HCT116 (cell line): ENCODE data around the gene CFAP119. TPM values are rescaled to one million over a fixed set of nuclear protein-coding genes. Genes with fewer than 3 reads are reported as not detected.

Experiments used
- ATAC-seq: fragments of 200-7000 bp; cut with Tn5 transposase; 2 replicates; pipeline ENCODE4 v1.9.1; 2020; ENCODE audit warnings: mild to moderate bottlenecking, moderate library complexity
- BruUV-seq: library from RNA; stranded (reverse); fragments of 400-500 nt; replicated peaks from 2 replicates; lab custom pipeline; 2021; lab: Mats Ljungman, UMichigan
- CTCF ChIA-PET: fragments of 300-600 bp; sonication (Branson Sonifier 250); formaldehyde crosslinking; loops from one replicate; lab custom pipeline; 2021; ENCODE audit warnings: antibody characterized with exemption; lab: Charles Lee
- POLR2A ChIA-PET: fragments of 300-600, 350-600 bp; sonication (Branson Sonifier 250); formaldehyde crosslinking; loops from one replicate; lab custom pipeline; 2021; ENCODE audit warnings: antibody characterized with exemption; lab: Charles Lee
- RAD21 ChIA-PET, 2 experiments: fragments of 300-600 bp; sonication (Branson Sonifier 250); formaldehyde crosslinking; loops; one replicate each; lab custom pipeline; 2023; ENCODE audit warnings: low total read pairs in 2 of 2; ENCODE audit not compliant: uncharacterized antibody in 2 of 2, unreplicated experiment in 2 of 2, low non-redundant PET in 1 of 2; lab: Charles Lee
- DNase-seq: peaks from one replicate; pipeline ENCODE4 v3.0.0-alpha.2; 2010; ENCODE audit warnings: low read depth, low spot score
- H2AFZ ChIP-seq: fragments of 200-600 bp; shearing (Covaris generic), sonication (generic); 2 replicates; pipeline ENCODE4 v1.6.1; 2017; ENCODE audit warnings: low read depth, mixed run types, mixed read lengths, antibody characterized with exemption, low read length; ENCODE audit not compliant: poor library complexity, severe bottlenecking
- H3K27ac ChIP-seq: 2 replicates; pipeline ENCODE4 v1.5.1; 2012; ENCODE audit warnings: low read depth, low read length
- H3K27me3 ChIP-seq: fragments of 200-600 bp; sonication (generic); 2 replicates; pipeline ENCODE4 v1.6.1; 2016; ENCODE audit warnings: mixed run types, low read length, mixed read lengths; ENCODE audit not compliant: insufficient read depth
- H3K36me3 ChIP-seq, 2 experiments: fragments of 200-500 bp in 1 of 2; fragments of 200-600 bp in 1 of 2; sonication (Bioruptor generic) in 1 of 2; sonication (generic) in 1 of 2; 2 replicates each; pipeline versions ENCODE4 v1.5.1 to v1.6.1; 2014 to 2016; ENCODE audit warnings: low read length in 2 of 2, inconsistent platforms in 1 of 2, mixed read lengths in 1 of 2, mixed run types in 1 of 2; ENCODE audit not compliant: insufficient read depth in 2 of 2, control insufficient read depth in 1 of 2
- H3K4me1 ChIP-seq, 2 experiments: fragments of 200-600 bp in 1 of 2; sonication (generic) in 1 of 2; 2 replicates each; pipeline versions ENCODE4 v1.5.1 to v1.6.1; 2012 to 2017; ENCODE audit warnings: low read length in 2 of 2, inconsistent platforms in 1 of 2, mild to moderate bottlenecking in 1 of 2, mixed read lengths in 1 of 2, mixed run types in 1 of 2, moderate library complexity in 1 of 2; ENCODE audit not compliant: insufficient read depth in 2 of 2, control insufficient read depth in 1 of 2
- H3K4me2 ChIP-seq: fragments of 200-600 bp; sonication (generic); 2 replicates; pipeline ENCODE4 v1.6.1; 2017; ENCODE audit warnings: mixed run types, low read length, mixed read lengths
- H3K4me3 ChIP-seq, 2 experiments: fragments of 200-600 bp in 1 of 2; sonication (generic) in 1 of 2; replicated peaks in 1 of 2; 2 replicates each; pipeline ENCODE4 v1.5.1; 2011 to 2016; ENCODE audit warnings: low read length in 2 of 2, control low read depth in 1 of 2, low read depth in 1 of 2, mild to moderate bottlenecking in 1 of 2, mixed read lengths in 1 of 2, mixed run types in 1 of 2
- H3K79me2 ChIP-seq: fragments of 200-600 bp; sonication (generic); 2 replicates; pipeline ENCODE4 v1.6.1; 2017; ENCODE audit warnings: mild to moderate bottlenecking, mixed run types, low read length, moderate library complexity, mixed read lengths; ENCODE audit not compliant: insufficient read depth
- H3K9ac ChIP-seq: fragments of 200-600 bp; sonication (generic); 2 replicates; pipeline ENCODE4 v1.6.1; 2016; ENCODE audit warnings: low read length, mixed read lengths
- H3K9me2 ChIP-seq: fragments of 200-600 bp; sonication (generic), shearing (Covaris generic); 2 replicates; pipeline ENCODE4 v1.6.1; 2017; ENCODE audit warnings: mixed run types, mild to moderate bottlenecking, moderate library complexity; ENCODE audit not compliant: insufficient read depth
- H3K9me3 ChIP-seq, 2 experiments: fragments of 200-500 bp in 1 of 2; fragments of 200-600 bp in 1 of 2; sonication (Bioruptor generic) in 1 of 2; sonication (generic) in 1 of 2; 2 replicates each; pipeline ENCODE4 v1.6.1; 2014 to 2017; ENCODE audit warnings: low read length in 2 of 2, mixed read lengths in 2 of 2, inconsistent platforms in 1 of 2, low read depth in 1 of 2, mild to moderate bottlenecking in 1 of 2, mixed run types in 1 of 2, moderate library complexity in 1 of 2; ENCODE audit not compliant: control insufficient read depth in 1 of 2, insufficient read depth in 1 of 2
- H4K20me1 ChIP-seq: fragments of 200-600 bp; sonication (generic), shearing (Covaris generic); 2 replicates; pipeline ENCODE4 v1.6.1; 2017; ENCODE audit warnings: mixed run types, mild to moderate bottlenecking, moderate library complexity; ENCODE audit not compliant: insufficient read depth
- ATF3 ChIP-seq: IDR thresholded peaks from 2 replicates; pipeline ENCODE4 v1.6.1; 2012
- CTCF ChIP-seq, 3 experiments: fragments of 200-600 bp in 1 of 3; sonication (generic) in 1 of 3; IDR thresholded peaks in 2 of 3; conservative IDR thresholded peaks in 1 of 3; 2 replicates each; pipeline ENCODE4 v1.5.1; 2012 to 2017; ENCODE audit warnings: low read depth in 2 of 3, low read length in 2 of 3, antibody characterized with exemption in 1 of 3, borderline replicate concordance in 1 of 3, control low read depth in 1 of 3, mild to moderate bottlenecking in 1 of 3, mixed read lengths in 1 of 3, mixed run types in 1 of 3, moderate library complexity in 1 of 3; ENCODE audit not compliant: insufficient read depth in 1 of 3
- JUND ChIP-seq: IDR thresholded peaks from 2 replicates; pipeline ENCODE4 v1.6.1; 2012
- MAX ChIP-seq: IDR thresholded peaks from 2 replicates; pipeline ENCODE4 v1.6.1; 2012
- POLR2A ChIP-seq: IDR thresholded peaks from 2 replicates; pipeline ENCODE4 v1.7.0; 2011; ENCODE audit warnings: borderline replicate concordance; ENCODE audit not compliant: insufficient read depth, insufficient read length; ENCODE audit errors: extremely low read depth
- SIN3A ChIP-seq: IDR thresholded peaks from 2 replicates; pipeline ENCODE4 v1.6.1; 2012; ENCODE audit warnings: low read depth
- SRF ChIP-seq: IDR thresholded peaks from 2 replicates; pipeline ENCODE4 v1.6.1; 2012; ENCODE audit warnings: low read depth
- TCF7L2 ChIP-seq: IDR thresholded peaks from 2 replicates; pipeline ENCODE4 v1.7.0; 2011; ENCODE audit warnings: borderline replicate concordance, inconsistent platforms; ENCODE audit not compliant: insufficient read depth, insufficient read length; ENCODE audit errors: extremely low read depth
- YY1 ChIP-seq: IDR thresholded peaks from 2 replicates; pipeline ENCODE4 v1.6.1; 2011; ENCODE audit warnings: low read length, low read depth, moderate library complexity, mild to moderate bottlenecking; ENCODE audit not compliant: insufficient replicate concordance; ENCODE audit errors: extremely low read depth
- ZBTB33 ChIP-seq: IDR thresholded peaks from 2 replicates; pipeline ENCODE4 v1.6.1; 2011; ENCODE audit warnings: mild to moderate bottlenecking, low read length, moderate library complexity; ENCODE audit not compliant: insufficient replicate concordance; ENCODE audit errors: extremely low read depth
- ZNF274 ChIP-seq: fragments of 200-500 bp; sonication (Bioruptor generic); IDR thresholded peaks from 2 replicates; pipeline ENCODE4 v1.6.1; 2014; ENCODE audit warnings: mild to moderate bottlenecking, low read depth, low read length, inconsistent platforms
- intact Hi-C: fragments of 100-400 bp; cut with micrococcal nuclease; formaldehyde crosslinking; loops from 2 replicates; pipeline ENCODE4 v1.10.0; 2022
- total RNA-seq: library from RNA; stranded (reverse); gene quantifications from one replicate; pipeline ENCODE4 v1.2.1, GENCODE V29; 2021; ENCODE audit not compliant: unreplicated experiment

CFAP119 gene
- total RNA-seq, 1 experiment from 2014 or later, result 12.6 TPM

GRCh38 chr16:30771726-30772125 is 9.9 kb upstream of the CFAP119 start:
- intact Hi-C loops, result no loop called here
- Histone ChIP-seq H3K9ac (no peak overlapping the region), H3K9me3 (no peaks in the 10 kb centered on the region), H3K4me1 (peaks cover 0 to 10% of the 10 kb centered on the region in 2 experiments; a peak in 2 of 4 replicates), H3K79me2 (peaks cover 2% of the 10 kb centered on the region; the same call in 1 of the 2 replicates), H3K27me3 (no peaks in the 10 kb centered on the region), H3K9me2 (no peaks in the 10 kb centered on the region), H4K20me1 (no peaks in the 10 kb centered on the region), H3K36me3 (peaks cover 30 to 49% of the 10 kb centered on the region in 2 experiments), H3K4me2 (no peak overlapping the region), H3K4me3 (no peak overlapping the region), H3K27ac (no peak overlapping the region), H2AFZ (no peak overlapping the region)
- no peak for DNase-seq
- RAD21 ChIA-PET, result no interaction called here
- CTCF ChIA-PET, result no interaction called here
- TF ChIP-seq ZNF274 (no peak), ZBTB33 (no peak), YY1 (no peak), POLR2A (no peak), ATF3 (no peak), SRF (no peak), SIN3A (no peak), MAX (no peak), JUND (no peak), CTCF (IDR thresholded peaks at IDR 0.05 in 2 of 3, conservative IDR thresholded peaks at IDR 0.05 in 1 of 3; ENCODE audit: borderline replicate concordance in 1 of 3, insufficient read depth in 1 of 3, low read depth in 2 of 3, low read length in 2 of 3) (no peak), TCF7L2 (no peak)
- no TSS peak for BruUV-seq
- ATAC-seq, result no peak
- POLR2A ChIA-PET, result interaction anchor here (1.1 kb wide), 1 partner anchor 9 kb away, joined by 3 read pairs; no protein-coding TSS in a partner anchor
